Measurements from ENCODE around the gene CNTRL.

CNTRL gene

DNA sequence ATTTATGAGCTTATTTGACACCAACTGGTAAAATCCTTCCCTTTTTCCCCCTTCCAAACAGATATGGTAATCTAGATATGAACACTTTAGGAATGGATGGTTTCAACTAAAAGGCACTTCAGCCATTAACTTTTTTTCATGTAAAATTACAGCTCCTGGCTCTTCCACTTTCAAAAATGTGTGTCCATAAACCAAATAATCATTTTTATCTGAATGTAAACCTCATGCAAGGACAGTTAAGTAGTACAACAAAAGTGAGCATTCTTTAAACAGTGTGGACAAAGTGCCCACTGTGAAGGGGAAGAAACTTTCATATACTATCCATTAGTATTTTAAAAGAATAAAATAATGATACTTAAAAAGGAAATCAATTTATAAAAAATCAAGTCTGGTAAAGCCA, 109.7 kb downstream of the CNTRL start:
- Mint-ChIP-seq H3K36me3 (ENCODE audit: low read depth) (peaks cover 57% of the 10 kb centered on the region), H3K27me3 (ENCODE audit: low read depth) (no peaks in the 10 kb centered on the region), H3K27ac (no peak overlapping the region), H3K4me3 (no peak overlapping the region), H3K9me3 (no peaks in the 10 kb centered on the region), H3K4me1 (ENCODE audit: low read depth) (peaks cover 46% of the 10 kb centered on the region)
- no peak for DNase-seq (ENCODE audit: low spot score)

DNA sequence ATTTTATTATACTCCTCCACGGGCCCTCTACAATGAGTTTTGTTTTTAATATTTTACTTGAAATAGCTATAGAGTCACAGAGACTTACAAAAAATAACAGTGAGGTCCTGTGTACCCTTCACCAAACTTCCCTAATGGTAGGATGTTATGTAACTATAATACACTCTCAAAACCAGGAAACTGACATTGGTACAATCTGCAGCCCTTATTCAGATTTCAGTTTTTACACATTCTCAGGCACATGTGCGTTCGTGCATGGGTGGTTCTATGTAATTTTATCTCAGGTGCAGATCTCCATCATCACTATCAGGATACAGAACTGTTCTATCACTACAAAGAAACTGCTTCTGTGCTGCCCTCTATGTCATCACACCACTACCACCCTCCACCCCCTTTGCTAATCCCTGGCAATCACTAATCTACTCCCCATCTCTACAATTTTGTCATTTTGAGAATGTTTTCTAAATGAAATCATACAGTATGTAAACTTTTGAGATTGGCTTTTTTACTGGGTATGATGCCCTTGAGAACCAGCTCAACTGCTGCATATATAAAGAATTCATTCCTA, 110.5 kb downstream of the CNTRL start:
- Mint-ChIP-seq H3K4me1 (ENCODE audit: low read depth) (peaks cover 49% of the 10 kb centered on the region), H3K27ac (peak overlapping the region; percentile 73), H3K27me3 (ENCODE audit: low read depth) (no peaks in the 10 kb centered on the region), H3K36me3 (ENCODE audit: low read depth) (peaks cover 56% of the 10 kb centered on the region), H3K4me3 (peak overlapping the region; percentile 35), H3K9me3 (no peaks in the 10 kb centered on the region)
- DNase-seq (ENCODE audit: low spot score) = no peak

DNA sequence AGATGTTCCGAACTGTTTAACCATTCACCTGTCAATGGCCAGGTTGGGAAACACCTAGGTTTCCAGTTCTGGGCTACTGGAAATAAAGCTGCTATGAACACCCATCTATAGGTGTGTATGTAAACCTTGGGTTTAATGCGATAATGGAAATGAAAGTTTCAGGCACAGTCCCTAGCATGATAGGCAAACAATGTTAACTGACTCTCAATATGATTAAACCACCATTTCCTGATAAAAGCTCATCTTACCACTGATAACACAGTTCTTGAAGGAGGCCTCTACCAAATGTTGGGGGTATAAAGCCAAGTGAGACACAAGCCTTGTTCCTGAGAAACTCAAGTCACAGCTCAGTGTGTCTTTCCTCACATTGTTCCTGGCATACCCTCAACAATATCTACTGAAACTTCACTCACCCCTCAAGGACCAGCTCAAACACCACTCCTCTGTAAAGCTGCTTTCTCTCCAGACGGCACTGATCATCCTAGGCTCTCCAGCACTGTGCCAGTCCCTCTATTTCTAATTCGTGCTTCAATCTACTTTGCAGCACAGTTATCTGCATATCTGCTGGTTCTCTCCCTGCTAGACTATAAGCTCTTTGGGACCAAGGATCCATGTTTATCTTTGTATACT, 111.1 kb downstream of the CNTRL start:
- DNase-seq (ENCODE audit: low spot score) = no peak
- peaks cover 54% of the 10 kb centered on the region for H3K4me1 Mint-ChIP-seq (ENCODE audit: low read depth)
- peak overlapping the region; percentile 73 for H3K27ac Mint-ChIP-seq
- H3K9me3 Mint-ChIP-seq = no peaks in the 10 kb centered on the region
- H3K27me3 Mint-ChIP-seq (ENCODE audit: low read depth) = no peaks in the 10 kb centered on the region
- peak overlapping the region; percentile 35 for H3K4me3 Mint-ChIP-seq
- H3K36me3 Mint-ChIP-seq (ENCODE audit: low read depth) = peaks cover 57% of the 10 kb centered on the region

DNA sequence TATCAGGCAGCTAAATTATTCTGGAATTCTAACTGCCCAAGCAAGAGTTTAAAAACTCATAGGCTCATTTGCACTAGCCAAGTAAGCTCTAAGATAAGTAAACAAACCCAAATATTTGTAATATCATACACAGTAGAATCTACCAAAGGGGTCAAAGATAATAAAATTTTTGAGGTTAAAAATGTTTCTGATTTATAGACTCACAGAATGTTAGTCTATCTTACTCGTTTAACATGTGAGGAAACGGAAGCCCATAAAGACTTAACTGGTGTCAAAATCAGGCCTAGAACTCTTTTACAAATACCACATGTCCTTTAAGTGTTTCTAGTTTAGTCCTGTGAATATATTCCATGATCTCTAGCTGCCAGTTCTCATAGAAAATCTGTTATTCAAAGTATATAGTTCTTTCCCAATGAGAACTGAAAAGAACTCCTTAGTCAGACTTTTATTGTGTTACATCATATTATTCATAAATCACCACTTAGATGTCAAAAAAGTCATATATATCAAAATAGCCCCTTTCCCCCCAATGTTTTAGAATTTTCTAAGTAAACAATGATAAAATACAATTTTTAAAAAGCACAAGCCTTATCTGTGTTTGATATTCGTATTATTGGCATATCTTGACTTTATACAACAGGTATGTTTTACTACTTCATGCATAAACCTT, 113.0 kb downstream of the CNTRL start:
- Mint-ChIP-seq H3K36me3 (ENCODE audit: low read depth) (peaks cover 49% of the 10 kb centered on the region), H3K9me3 (no peaks in the 10 kb centered on the region), H3K4me1 (ENCODE audit: low read depth) (peaks cover 60% of the 10 kb centered on the region), H3K27ac (no peak overlapping the region), H3K4me3 (no peak overlapping the region), H3K27me3 (ENCODE audit: low read depth) (no peaks in the 10 kb centered on the region)
- DNase-seq (ENCODE audit: low spot score) = no peak

DNA sequence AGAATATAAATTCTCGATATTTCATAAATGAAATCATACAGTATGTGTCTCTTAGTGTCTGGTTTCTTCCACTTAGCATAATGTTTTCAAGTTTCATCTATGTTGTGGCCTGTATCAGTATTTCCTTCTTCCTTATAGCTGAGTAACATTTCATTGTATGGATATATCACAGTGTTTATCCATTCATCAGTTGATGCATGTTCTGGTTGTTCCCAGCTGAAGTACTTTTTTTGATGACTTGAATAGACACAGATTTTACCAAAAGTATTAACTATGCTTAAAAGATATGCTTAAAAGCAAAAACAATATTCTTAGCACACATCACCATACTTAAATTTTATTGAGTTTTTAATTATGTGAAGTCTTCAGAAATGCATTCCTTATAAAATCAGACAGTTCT, 114.3 kb downstream of the CNTRL start:
- no peak overlapping the region for H3K4me3 Mint-ChIP-seq
- H3K27ac Mint-ChIP-seq = no peak overlapping the region
- no peak for DNase-seq (ENCODE audit: low spot score)
- H3K4me1 Mint-ChIP-seq (ENCODE audit: low read depth) = peaks cover 60% of the 10 kb centered on the region
- peaks cover 43% of the 10 kb centered on the region for H3K36me3 Mint-ChIP-seq (ENCODE audit: low read depth)
- H3K27me3 Mint-ChIP-seq (ENCODE audit: low read depth) = no peaks in the 10 kb centered on the region
- H3K9me3 Mint-ChIP-seq = no peaks in the 10 kb centered on the region

DNA sequence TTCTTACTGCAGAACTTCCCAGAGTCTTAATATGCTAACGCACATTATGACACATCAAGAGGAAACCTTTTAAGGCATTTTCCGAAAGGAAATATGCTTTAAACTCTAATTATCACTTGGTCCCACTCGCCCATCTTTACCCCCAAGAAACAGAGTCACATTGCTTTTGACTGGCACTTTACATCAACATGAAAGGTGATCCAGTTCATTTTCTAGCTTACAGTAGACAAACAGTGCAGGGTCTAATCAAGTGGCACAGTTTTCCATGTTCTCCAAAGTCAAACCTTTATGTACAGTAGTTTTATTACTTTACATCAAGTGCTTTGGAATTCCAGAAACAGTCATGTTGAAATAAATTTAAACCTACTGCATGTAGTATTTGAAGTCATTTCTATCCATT, 114.9 kb downstream of the CNTRL start:
- H3K4me1 Mint-ChIP-seq (ENCODE audit: low read depth) = peaks cover 60% of the 10 kb centered on the region
- H3K9me3 Mint-ChIP-seq = no peaks in the 10 kb centered on the region
- H3K36me3 Mint-ChIP-seq (ENCODE audit: low read depth) = peaks cover 37% of the 10 kb centered on the region
- no peaks in the 10 kb centered on the region for H3K27me3 Mint-ChIP-seq (ENCODE audit: low read depth)
- no peak overlapping the region for H3K27ac Mint-ChIP-seq
- H3K4me3 Mint-ChIP-seq = no peak overlapping the region
- DNase-seq (ENCODE audit: low spot score) = no peak

DNA sequence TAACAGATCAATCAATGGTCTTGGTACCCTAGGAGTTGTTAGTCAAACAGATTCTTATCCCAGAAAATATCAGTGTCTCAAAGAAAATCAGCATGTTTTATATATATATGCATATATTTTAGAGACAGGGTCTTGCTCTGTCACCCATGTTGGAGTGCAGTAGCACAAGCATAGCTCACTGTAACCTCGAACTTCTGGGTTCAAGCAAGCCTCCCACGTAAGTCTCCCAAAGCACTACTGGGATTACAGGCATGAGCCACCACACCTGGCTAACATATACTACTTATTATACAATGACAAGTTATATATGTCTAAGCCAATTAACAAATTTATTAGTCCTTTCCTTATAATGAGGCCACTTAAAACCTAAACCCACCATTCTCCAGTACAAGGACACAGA, 116.5 kb downstream of the CNTRL start:
- peaks cover 56% of the 10 kb centered on the region for H3K4me1 Mint-ChIP-seq (ENCODE audit: low read depth)
- no peaks in the 10 kb centered on the region for H3K27me3 Mint-ChIP-seq (ENCODE audit: low read depth)
- no peak for DNase-seq (ENCODE audit: low spot score)
- H3K4me3 Mint-ChIP-seq = no peak overlapping the region
- H3K27ac Mint-ChIP-seq = no peak overlapping the region
- H3K36me3 Mint-ChIP-seq (ENCODE audit: low read depth) = peaks cover 22% of the 10 kb centered on the region
- no peaks in the 10 kb centered on the region for H3K9me3 Mint-ChIP-seq

DNA sequence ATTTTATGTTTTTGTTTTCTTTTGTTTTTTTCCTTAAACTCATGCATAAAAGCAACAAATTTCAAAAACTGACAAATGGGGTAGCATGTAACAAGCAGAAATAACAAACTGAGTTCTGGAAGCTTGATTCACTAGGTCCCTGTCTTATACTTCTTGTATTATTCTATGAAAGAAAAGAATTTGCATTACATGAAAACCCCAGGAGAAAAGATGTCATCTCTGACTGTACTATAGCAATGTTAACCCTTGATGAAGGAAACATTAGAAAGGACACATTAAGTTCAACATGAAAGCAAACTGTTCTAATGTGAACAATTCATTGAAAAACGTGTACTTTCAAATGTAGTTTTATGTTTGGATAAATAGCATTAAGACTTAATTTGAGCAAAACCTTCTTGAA, 117.8 kb downstream of the CNTRL start:
- H3K27ac Mint-ChIP-seq = no peak overlapping the region
- H3K4me3 Mint-ChIP-seq = no peak overlapping the region
- peaks cover 22% of the 10 kb centered on the region for H3K36me3 Mint-ChIP-seq (ENCODE audit: low read depth)
- no peak for DNase-seq (ENCODE audit: low spot score)
- no peaks in the 10 kb centered on the region for H3K9me3 Mint-ChIP-seq
- no peaks in the 10 kb centered on the region for H3K27me3 Mint-ChIP-seq (ENCODE audit: low read depth)
- H3K4me1 Mint-ChIP-seq (ENCODE audit: low read depth) = peaks cover 59% of the 10 kb centered on the region

DNA sequence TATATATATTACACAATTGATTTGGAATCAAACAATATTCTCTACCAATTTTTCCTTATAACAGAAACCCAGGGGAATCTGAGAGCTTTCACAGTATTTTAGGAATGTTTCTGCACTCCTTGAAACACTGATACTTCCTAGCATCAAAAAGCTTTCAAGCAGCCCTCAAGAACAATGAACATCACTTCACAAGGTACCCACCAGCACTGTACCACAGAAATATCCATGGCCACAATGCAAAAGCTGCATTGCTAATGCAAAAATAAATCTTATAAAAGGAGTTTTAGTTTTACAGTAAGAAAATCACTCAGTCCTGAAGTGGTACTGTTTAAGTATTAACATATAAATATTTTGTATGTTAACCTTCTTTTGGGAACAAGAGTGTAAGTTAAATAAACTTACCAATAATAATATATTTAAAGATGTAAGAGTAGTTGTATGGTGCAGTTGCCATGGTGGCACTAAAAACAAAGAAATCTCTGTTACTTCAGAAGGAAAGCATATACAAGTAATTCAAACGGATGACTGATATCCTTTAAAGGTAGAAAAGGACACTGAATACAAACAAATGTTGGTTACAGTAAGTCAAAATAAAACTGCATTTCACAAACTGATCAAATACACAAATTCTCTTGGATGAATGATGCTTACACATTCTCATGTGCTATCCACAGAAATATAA, 118.3 kb downstream of the CNTRL start:
- no peak overlapping the region for H3K27ac Mint-ChIP-seq
- peaks cover 22% of the 10 kb centered on the region for H3K36me3 Mint-ChIP-seq (ENCODE audit: low read depth)

DNA sequence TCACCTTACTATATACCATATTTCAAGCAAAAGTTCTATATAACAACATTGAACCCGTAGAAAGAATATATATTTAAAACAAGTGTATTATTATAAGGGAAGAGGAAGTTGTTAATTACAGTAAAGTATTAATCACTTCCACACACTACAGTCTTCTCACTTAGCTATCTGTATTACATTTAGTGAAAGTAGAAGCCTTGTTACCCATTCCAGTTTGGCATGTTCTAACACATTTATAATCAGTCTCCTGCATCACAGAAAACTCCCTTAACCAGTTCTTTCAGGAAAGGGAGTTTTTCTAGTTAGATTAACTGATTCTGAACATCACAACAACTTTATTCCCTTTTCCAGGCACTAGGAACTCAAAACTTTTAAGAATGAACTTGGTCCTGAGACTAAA, 120.0 kb downstream of the CNTRL start:
- Mint-ChIP-seq H3K9me3 (no peaks in the 10 kb centered on the region), H3K4me3 (no peak overlapping the region), H3K36me3 (ENCODE audit: low read depth) (peaks cover 19% of the 10 kb centered on the region), H3K27ac (no peak overlapping the region), H3K4me1 (ENCODE audit: low read depth) (peaks cover 61% of the 10 kb centered on the region), H3K27me3 (ENCODE audit: low read depth) (no peaks in the 10 kb centered on the region)
- DNase-seq (ENCODE audit: low spot score) = no peak

More for the DNA sequence above, 118.3 kb downstream of the CNTRL start:
- peaks cover 58% of the 10 kb centered on the region for H3K4me1 Mint-ChIP-seq (ENCODE audit: low read depth)
- no peaks in the 10 kb centered on the region for H3K9me3 Mint-ChIP-seq
- no peaks in the 10 kb centered on the region for H3K27me3 Mint-ChIP-seq (ENCODE audit: low read depth)
- no peak overlapping the region for H3K4me3 Mint-ChIP-seq
- DNase-seq (ENCODE audit: low spot score) = no peak

DNA sequence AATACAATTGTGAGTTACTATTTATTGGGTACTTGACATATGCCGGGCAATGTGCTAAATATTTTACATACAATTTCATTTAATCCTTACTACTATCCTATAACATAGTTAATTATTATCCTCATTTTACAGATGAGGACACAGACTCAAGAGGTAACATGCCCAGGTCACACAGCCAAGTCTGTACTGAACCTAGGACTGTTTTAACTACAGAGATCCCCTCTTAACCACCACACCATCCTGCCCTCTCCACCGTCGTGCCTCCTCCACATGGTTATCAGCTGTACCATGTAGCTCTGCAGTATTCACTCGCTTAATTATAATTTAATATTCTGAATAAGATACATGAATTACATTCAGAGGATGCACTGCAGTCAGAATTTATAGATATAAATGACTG, 121.6 kb downstream of the CNTRL start:
- no peaks in the 10 kb centered on the region for H3K27me3 Mint-ChIP-seq (ENCODE audit: low read depth)
- no peaks in the 10 kb centered on the region for H3K9me3 Mint-ChIP-seq
- DNase-seq (ENCODE audit: low spot score) = no peak
- H3K4me3 Mint-ChIP-seq = peak overlapping the region; percentile 36
- H3K36me3 Mint-ChIP-seq (ENCODE audit: low read depth) = peaks cover 20% of the 10 kb centered on the region
- no peak overlapping the region for H3K27ac Mint-ChIP-seq
- H3K4me1 Mint-ChIP-seq (ENCODE audit: low read depth) = peaks cover 58% of the 10 kb centered on the region

DNA sequence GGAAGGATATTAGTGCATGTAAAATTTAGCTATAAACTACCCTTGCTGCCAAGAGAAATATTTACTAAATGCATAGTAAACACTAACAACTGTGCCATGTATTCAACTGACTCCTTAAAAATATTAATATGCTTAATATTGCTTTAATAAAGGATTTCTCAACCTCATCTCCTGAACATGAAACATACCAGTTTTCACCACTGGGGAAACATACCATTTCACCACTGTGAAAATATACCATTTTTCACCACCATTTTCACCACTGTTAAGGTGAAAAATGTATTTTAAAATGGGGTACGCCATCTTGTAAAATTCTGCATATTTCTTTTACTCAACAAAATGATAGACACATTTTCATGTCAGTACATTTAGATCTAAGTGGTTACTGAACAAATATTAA, 122.4 kb downstream of the CNTRL start:
- Mint-ChIP-seq H3K27ac (no peak overlapping the region), H3K27me3 (ENCODE audit: low read depth) (no peaks in the 10 kb centered on the region), H3K4me3 (peak overlapping the region; percentile 34), H3K4me1 (ENCODE audit: low read depth) (peaks cover 56% of the 10 kb centered on the region), H3K9me3 (no peaks in the 10 kb centered on the region), H3K36me3 (ENCODE audit: low read depth) (peaks cover 17% of the 10 kb centered on the region)
- no peak for DNase-seq (ENCODE audit: low spot score)

DNA sequence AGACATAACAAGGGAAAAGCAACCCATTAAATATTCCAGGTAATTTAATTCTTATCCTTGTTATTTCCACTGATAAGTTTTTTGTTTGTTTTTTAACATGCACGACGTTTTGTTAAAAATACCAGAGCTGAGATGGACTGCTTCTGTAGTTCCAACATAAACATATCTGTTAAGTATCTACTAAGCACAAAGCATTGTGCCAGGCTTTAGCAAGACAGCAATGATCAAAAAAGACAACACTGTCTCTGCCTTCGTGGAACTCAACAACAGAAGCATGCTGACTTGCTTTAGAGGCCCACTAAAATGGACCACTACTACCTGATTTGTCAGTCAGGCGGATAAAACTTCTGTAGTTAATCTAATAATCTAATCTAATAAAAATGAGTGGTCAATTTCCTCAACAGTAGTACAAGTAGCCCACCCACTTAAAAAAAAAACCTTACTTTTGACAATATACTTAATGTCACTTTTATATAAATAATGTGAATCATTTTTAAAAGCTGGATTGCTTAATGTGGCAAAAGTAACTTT, 123.8 kb downstream of the CNTRL start:
- H3K4me3 Mint-ChIP-seq = peak overlapping the region; percentile 74
- no peaks in the 10 kb centered on the region for H3K27me3 Mint-ChIP-seq (ENCODE audit: low read depth)
- peaks cover 16% of the 10 kb centered on the region for H3K36me3 Mint-ChIP-seq (ENCODE audit: low read depth)
- H3K27ac Mint-ChIP-seq = no peak overlapping the region
- H3K4me1 Mint-ChIP-seq (ENCODE audit: low read depth) = peaks cover 56% of the 10 kb centered on the region
- H3K9me3 Mint-ChIP-seq = no peaks in the 10 kb centered on the region
- no peak for DNase-seq (ENCODE audit: low spot score)

DNA sequence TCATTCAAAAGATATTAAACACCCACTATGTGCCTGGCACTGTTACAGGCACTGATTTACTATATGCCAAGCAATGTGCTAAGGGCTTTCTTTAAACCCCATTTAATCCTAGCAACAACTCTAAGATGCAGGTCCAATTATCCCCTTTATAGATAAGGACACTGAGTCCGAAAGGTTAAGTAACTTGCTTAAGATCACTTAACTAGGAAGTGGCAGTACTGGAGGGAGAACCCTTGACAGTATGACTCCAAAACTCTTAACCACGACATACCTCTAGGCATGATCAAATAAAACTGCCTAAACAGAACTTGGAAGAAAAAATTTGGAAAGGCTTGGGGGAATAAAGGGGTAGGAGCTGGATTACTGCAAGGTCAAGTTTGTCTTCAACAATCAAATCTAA, 125.2 kb downstream of the CNTRL start:
- H3K36me3 Mint-ChIP-seq (ENCODE audit: low read depth) = peaks cover 16% of the 10 kb centered on the region
- H3K27me3 Mint-ChIP-seq (ENCODE audit: low read depth) = no peaks in the 10 kb centered on the region
- no peaks in the 10 kb centered on the region for H3K9me3 Mint-ChIP-seq
- peak overlapping the region; percentile 74 for H3K4me3 Mint-ChIP-seq
- DNase-seq (ENCODE audit: low spot score) = no peak
- peak overlapping the region; percentile 50 for H3K27ac Mint-ChIP-seq
- H3K4me1 Mint-ChIP-seq (ENCODE audit: low read depth) = peaks cover 52% of the 10 kb centered on the region

All from T-helper 2 cell treated with Interferon-gamma antibody and Interleukin-4, amounts not matched to agents 5 μg/mL and 100 μg/mL, for 36 hours (primary cell).